Measurements from ENCODE around the gene ICAM1.
A peak's percentile ranks its signal among the peaks of the same experiment; 100 is the strongest.

ICAM1 gene

GRCh38 chr19:10245189-10245939, 25.6 kb upstream of the ICAM1 start:
- H3K4me3 ChIP-seq (replicated peaks in 1 of 2; ENCODE audit: low read depth in 2 of 2, low read length in 2 of 2) = no peak overlapping the region
- TF ChIP-seq CTCF (IDR thresholded peaks at IDR 0.05; ENCODE audit: low read depth, low read length) = no peak
- DNase-seq (ENCODE audit: low read depth in 2 of 2) = no peak

- no peak for TF ChIP-seq CTCF (IDR thresholded peaks at IDR 0.05; ENCODE audit: low read depth, low read length)
- no peak overlapping the region for H3K4me3 ChIP-seq (replicated peaks in 1 of 2; ENCODE audit: low read depth in 2 of 2, low read length in 2 of 2)
- no peak for DNase-seq (ENCODE audit: low read depth in 2 of 2)
Measured at GRCh38 chr19:10246511-10246910, 24.4 kb upstream of the ICAM1 start.

GRCh38 chr19:10251792-10252694, 18.9 kb upstream of the ICAM1 start, which contains the start of gene MRPL4:
Gene MRPL4 (plus strand): TSS chr19:10252214. CDS start chr19:10252254, 40 bp downstream.
- peak; percentile 99 for DNase-seq (ENCODE audit: low read depth in 2 of 2)

GRCh38 chr19:10252707-10253106, 18.2 kb upstream of the ICAM1 start:
- H3K4me3 ChIP-seq (replicated peaks in 1 of 2; ENCODE audit: low read depth in 2 of 2, low read length in 2 of 2) = peak overlapping the region; percentile 80 to 98
- no peak for DNase-seq (ENCODE audit: low read depth in 2 of 2)
- TF ChIP-seq CTCF (IDR thresholded peaks at IDR 0.05; ENCODE audit: low read depth, low read length) = no peak

More at GRCh38 chr19:10251792-10252694, 18.9 kb upstream of the ICAM1 start, which contains the start of gene MRPL4:
- TF ChIP-seq CTCF (IDR thresholded peaks at IDR 0.05; ENCODE audit: low read depth, low read length) = no peak
- peak within 1 kb of the TSS; percentile 80 to 98 for H3K4me3 ChIP-seq (replicated peaks in 1 of 2; ENCODE audit: low read depth in 2 of 2, low read length in 2 of 2)

- no peak overlapping the region for H3K4me3 ChIP-seq (replicated peaks in 1 of 2; ENCODE audit: low read depth in 2 of 2, low read length in 2 of 2)
- no peak for TF ChIP-seq CTCF (IDR thresholded peaks at IDR 0.05; ENCODE audit: low read depth, low read length)
- no peak for DNase-seq (ENCODE audit: low read depth in 2 of 2)
Measured at GRCh38 chr19:10254244-10254643, 16.7 kb upstream of the ICAM1 start.

GRCh38 chr19:10255358-10255757, 15.6 kb upstream of the ICAM1 start:
- H3K4me3 ChIP-seq (replicated peaks in 1 of 2; ENCODE audit: low read depth in 2 of 2, low read length in 2 of 2) = no peak overlapping the region
- TF ChIP-seq CTCF (IDR thresholded peaks at IDR 0.05; ENCODE audit: low read depth, low read length) = no peak
- no peak for DNase-seq (ENCODE audit: low read depth in 2 of 2)
